Adrenal gland (tissue), 12 donors: ENCODE measurements around the gene NNMT. TPM values are rescaled to one million over a fixed set of nuclear protein-coding genes. Genes with fewer than 3 reads are reported as not detected.
A peak's percentile ranks its signal among the peaks of the same experiment; 100 is the strongest.

Experiments
- DNase-seq, 7 donors: peaks; one replicate each; pipeline ENCODE4 v3.0.0-alpha.2; 2019 to 2020
- H3K27ac ChIP-seq, 5 donors: fragments of 200-600 bp; sonication (generic) in 4 of 5; 1 replicate in 3 of 5; 2 replicates in 2 of 5; pipeline versions ENCODE4 v1.5.1 to v1.8.0; 2016 to 2020; ENCODE audit warnings: mild to moderate bottlenecking in 1 of 5
- H3K27me3 ChIP-seq: fragments of 200-600 bp; 2 replicates; pipeline ENCODE4 v1.8.0; 2021
- H3K36me3 ChIP-seq, 2 donors: fragments of 200-600 bp; replicated peaks in 1 of 2; 1 replicate in 1 of 2; 2 replicates in 1 of 2; pipeline versions ENCODE4 v1.5.1 to v1.8.0; 2018 to 2022
- H3K4me1 ChIP-seq, 2 donors: fragments of 200-600 bp; replicated peaks in 1 of 2; 1 replicate in 1 of 2; 2 replicates in 1 of 2; pipeline versions ENCODE4 v1.5.1 to v1.8.0; 2018 to 2021
- H3K4me3 ChIP-seq, 4 donors: fragments of 200-600 bp; sonication (generic) in 3 of 4; one replicate each; pipeline ENCODE4 v1.5.1; 2016 to 2018
- H3K9me3 ChIP-seq, 3 donors: fragments of 200-600 bp; sonication (generic) in 1 of 3; replicated peaks in 1 of 3; 1 replicate in 2 of 3; 2 replicates in 1 of 3; pipeline versions ENCODE4 v1.5.1 to v1.8.0; 2016 to 2021
- POLR2A ChIP-seq, 2 donors: fragments of 450-650 bp; IDR thresholded peaks; one replicate each; pipeline ENCODE4 v1.6.1; 2017; ENCODE audit warnings: antibody characterized with exemption in 2 of 2, mild to moderate bottlenecking in 2 of 2, moderate library complexity in 1 of 2
- WGBS, 4 donors: extraction: QIAGEN DNeasy Blood & Tissue Kit in 2 of 4; methylation state at CpG; one replicate each; pipeline versions ENCODE4 v1.1.5 to v1.1.7; 2013 to 2017; 5-methylcytosine and 5-hydroxymethylcytosine counted together
- intact Hi-C, 2 donors: fragments of 100-400 bp; cut with DNase I; formaldehyde crosslinking; loops; one replicate each; pipeline versions ENCODE4 v1.14.1 to v1.15.0; 2022 to 2023
- polyA plus RNA-seq, 3 donors: library from polyadenylated mRNA; stranded (reverse); fragments of 200-250 nt in 2 of 3; fragments of 350-450 nt in 1 of 3; fragmentation: Illumina TruSeq in 1 of 3; extraction: RNeasy Lipid Tissue Mini Kit (QIAGEN cat#74804) in 1 of 3; gene quantifications; one replicate each; pipeline ENCODE4 v1.2.3, GENCODE V29; 2013 to 2014
- total RNA-seq, 9 donors: library from RNA; depleted of rRNA in 4 of 9; stranded (reverse); fragments of >200 nt in 4 of 9; fragments of 120-200 nt in 1 of 9; fragmentation: NEBNext Ultra II Directional in 1 of 9; extraction: Animal tissue kit (Norgen Biotek cat#: 25700) in 1 of 9; gene quantifications; one replicate each; pipeline versions ENCODE4 v1.1.0 to v1.2.4, GENCODE V29; 2013 to 2023
- TF ChIP-seq, protein P1 (sequence below), 6 experiments: fragments of 450-650 bp in 4 of 6; fragments of 200-600 bp in 2 of 6; sonication (generic) in 1 of 6; IDR thresholded peaks; 1 replicate in 5 of 6; 2 replicates in 1 of 6; pipeline versions ENCODE4 v1.5.1 to v1.8.0; 2016 to 2021; ENCODE audit warnings: antibody characterized with exemption in 6 of 6, mild to moderate bottlenecking in 2 of 6, moderate library complexity in 1 of 6
- donor health status: healthy with polysubstance abuse.
- donor health status: Bipolar disorder and iron deficiency.
- donor health status: DM: yes; HTN: yes; CAD: no.
- donor health status: DM: no; HTN: no; CAD: no.
- donor health status: DM: no; HTN: no; CAD: no.
- donor health status: DM: yes; HTN: yes; CAD: no.

The NNMT gene
- total and polyA plus RNA-seq, 12 donors = 0.94 to 354 (median 77.4) TPM

DNA sequence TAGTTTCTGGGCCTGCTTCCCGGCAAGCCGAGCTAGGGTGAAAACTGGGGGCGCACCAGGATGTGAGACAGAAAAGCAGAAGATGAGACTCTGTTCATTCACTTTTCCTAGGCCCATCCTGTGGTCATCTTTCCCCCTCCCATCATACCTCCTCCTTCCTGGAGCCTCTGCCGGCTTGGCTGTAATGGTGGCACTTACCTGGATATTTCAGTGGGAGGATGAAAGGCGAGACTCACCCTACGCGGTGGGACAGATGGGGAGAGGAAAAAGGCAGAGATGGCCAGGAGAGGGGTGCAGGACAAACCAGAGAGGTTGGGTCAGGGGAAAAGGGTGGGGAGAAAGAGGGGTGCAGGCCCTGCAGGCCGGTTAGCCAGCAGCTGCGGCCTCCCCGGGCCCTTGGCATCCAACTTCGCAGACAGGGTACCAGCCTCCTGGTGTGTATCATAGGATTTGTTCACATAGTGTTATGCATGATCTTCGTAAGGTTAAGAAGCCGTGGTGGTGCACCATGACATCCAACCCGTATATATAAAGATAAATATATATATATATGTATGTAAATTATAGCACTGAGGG lies 41.5 kb upstream of the NNMT start:
- 93 to 95% (median 94%) methylated on average over 14 of the region's 14 CpGs for WGBS, 4 donors
- no peak overlapping the region for H3K27ac ChIP-seq
- no peaks in the 10 kb centered on the region for H3K9me3 ChIP-seq
- H3K36me3 ChIP-seq = peaks cover 0 to 36% of the 10 kb centered on the region in 2 donors
- intact Hi-C loops = loop anchor here (5.0 kb wide), 2 partner anchors 197 to 222 kb away; partner anchors contain the start of gene ZBTB16 (in 1 of the 2)
- no peak for DNase-seq
- no peak overlapping the region for H3K4me3 ChIP-seq
- peaks cover 23 to 38% of the 10 kb centered on the region in 2 donors for H3K4me1 ChIP-seq
- TF ChIP-seq, protein P1, sequence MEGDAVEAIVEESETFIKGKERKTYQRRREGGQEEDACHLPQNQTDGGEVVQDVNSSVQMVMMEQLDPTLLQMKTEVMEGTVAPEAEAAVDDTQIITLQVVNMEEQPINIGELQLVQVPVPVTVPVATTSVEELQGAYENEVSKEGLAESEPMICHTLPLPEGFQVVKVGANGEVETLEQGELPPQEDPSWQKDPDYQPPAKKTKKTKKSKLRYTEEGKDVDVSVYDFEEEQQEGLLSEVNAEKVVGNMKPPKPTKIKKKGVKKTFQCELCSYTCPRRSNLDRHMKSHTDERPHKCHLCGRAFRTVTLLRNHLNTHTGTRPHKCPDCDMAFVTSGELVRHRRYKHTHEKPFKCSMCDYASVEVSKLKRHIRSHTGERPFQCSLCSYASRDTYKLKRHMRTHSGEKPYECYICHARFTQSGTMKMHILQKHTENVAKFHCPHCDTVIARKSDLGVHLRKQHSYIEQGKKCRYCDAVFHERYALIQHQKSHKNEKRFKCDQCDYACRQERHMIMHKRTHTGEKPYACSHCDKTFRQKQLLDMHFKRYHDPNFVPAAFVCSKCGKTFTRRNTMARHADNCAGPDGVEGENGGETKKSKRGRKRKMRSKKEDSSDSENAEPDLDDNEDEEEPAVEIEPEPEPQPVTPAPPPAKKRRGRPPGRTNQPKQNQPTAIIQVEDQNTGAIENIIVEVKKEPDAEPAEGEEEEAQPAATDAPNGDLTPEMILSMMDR (IDR thresholded peaks at IDR 0.05) = no peak
- TF ChIP-seq POLR2A (IDR thresholded peaks at IDR 0.05) = no peak
- no peaks in the 10 kb centered on the region for H3K27me3 ChIP-seq

DNA sequence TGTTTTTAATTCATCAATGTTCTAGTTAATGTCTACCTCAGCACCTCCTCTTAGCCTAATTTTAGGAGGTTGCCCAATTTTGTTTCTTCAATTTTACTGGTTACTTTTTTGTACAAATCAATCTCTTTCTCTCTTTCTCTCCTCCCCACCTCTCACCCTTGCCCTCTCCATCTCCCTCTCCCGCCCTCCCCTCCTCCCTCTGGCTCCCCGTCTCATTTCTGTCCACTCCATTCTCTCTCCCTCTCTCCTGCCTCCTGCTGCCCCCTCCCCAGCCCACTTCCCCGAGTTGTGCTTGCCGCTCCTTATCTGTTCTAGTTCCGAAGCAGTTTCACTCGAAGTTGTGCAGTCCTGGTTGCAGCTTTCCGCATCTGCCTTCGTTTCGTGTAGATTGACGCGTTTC lies 40.9 kb upstream of the NNMT start:
- no peak for DNase-seq
- Histone ChIP-seq H3K36me3 (peaks cover 0 to 31% of the 10 kb centered on the region in 2 donors), H3K27me3 (no peaks in the 10 kb centered on the region), H3K4me3 (no peak overlapping the region), H3K27ac (no peak overlapping the region), H3K9me3 (no peaks in the 10 kb centered on the region), H3K4me1 (peaks cover 24 to 44% of the 10 kb centered on the region in 2 donors)
- TF ChIP-seq, protein P1 (IDR thresholded peaks at IDR 0.05) = no peak
- no peak for TF ChIP-seq POLR2A (IDR thresholded peaks at IDR 0.05)
- WGBS, 4 donors = 90 to 94% (median 93%) methylated on average over 11 of the region's 11 CpGs
- intact Hi-C loops = loop anchor here (5.0 kb wide), 2 partner anchors 198 to 223 kb away; partner anchors contain the start of gene ZBTB16 (in 1 of the 2)

DNA sequence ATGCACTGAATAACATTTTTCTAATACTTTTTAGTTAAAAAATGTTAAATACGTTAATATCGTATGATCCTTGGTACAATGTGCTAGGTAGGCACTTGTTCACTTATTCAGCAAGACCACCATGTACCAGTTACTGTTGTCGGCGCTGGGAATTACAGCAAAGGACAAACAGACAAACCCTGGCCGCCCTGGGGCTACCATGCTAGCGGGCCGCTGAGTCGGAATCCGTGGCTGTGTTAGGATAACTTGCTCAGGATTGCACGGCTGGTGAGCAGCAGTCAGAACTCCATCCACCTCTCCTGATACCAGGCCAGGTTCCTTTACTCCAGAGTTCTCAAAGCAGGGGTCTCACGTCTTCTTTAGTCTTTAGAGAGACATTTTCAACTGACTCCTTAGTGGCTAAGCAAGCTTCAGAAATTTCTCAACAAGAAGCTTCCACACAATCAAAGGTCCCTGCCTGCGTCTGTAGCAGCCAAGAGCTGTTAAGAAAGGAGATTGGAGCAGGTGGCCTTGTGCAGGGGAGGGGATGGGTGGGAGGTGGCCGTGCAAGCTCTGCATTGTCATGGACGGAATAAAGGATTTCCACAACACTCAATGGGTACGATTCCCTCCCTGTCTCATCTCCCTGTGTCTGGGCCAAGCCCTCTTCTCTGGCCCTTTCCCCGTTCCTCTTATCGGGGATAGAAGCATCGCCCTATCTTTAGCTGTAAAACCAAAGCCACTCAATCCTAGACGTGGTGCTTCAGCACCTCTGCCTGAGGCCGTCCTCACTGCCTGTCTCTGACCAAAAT lies 39.8 kb upstream of the NNMT start:
- peaks cover 0 to 20% of the 10 kb centered on the region in 2 donors for H3K36me3 ChIP-seq
- no peak for DNase-seq
- peak overlapping the region in 3 of 5 donors; percentile 33 to 86 (median 75) for H3K27ac ChIP-seq
- H3K9me3 ChIP-seq = no peaks in the 10 kb centered on the region
- peaks cover 30 to 43% of the 10 kb centered on the region in 2 donors for H3K4me1 ChIP-seq
- TF ChIP-seq, protein P1 (IDR thresholded peaks at IDR 0.05) = no peak
- no peak for TF ChIP-seq POLR2A (IDR thresholded peaks at IDR 0.05)
- intact Hi-C loops = loop anchor here (5.0 kb wide), 2 partner anchors 199 to 224 kb away; partner anchors contain the start of gene ZBTB16 (in 1 of the 2)
- H3K27me3 ChIP-seq = no peaks in the 10 kb centered on the region
- no peak overlapping the region for H3K4me3 ChIP-seq
- 88 to 92% (median 89%) methylated on average over 20 of the region's 20 CpGs for WGBS, 4 donors

DNA sequence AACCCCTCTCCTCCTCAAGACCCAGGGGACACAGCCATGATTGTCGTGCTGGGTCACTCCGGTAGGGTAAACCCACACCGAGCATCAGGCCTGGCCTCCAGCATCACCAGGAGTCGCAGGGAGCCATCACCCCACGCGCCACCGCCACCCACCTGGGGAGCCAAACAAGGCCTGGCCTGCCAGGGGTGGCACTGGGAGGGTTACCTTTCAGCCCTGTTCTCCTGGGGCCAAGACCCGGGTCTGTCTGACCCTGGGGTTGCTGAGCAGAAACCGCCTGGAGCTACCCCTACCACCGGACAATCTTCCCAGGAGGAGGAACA lies 39.3 kb upstream of the NNMT start:
- intact Hi-C loops = loop anchor here (5.0 kb wide), 2 partner anchors 200 to 225 kb away; partner anchors contain the start of gene ZBTB16 (in 1 of the 2)
- H3K9me3 ChIP-seq = no peaks in the 10 kb centered on the region
- no peak for DNase-seq
- H3K4me1 ChIP-seq = peaks cover 30 to 41% of the 10 kb centered on the region in 2 donors
- H3K36me3 ChIP-seq = peaks cover 0 to 16% of the 10 kb centered on the region in 2 donors
- TF ChIP-seq, protein P1 (IDR thresholded peaks at IDR 0.05) = no peak
- TF ChIP-seq POLR2A (IDR thresholded peaks at IDR 0.05) = no peak
- H3K27me3 ChIP-seq = no peaks in the 10 kb centered on the region
- 82 to 92% (median 90%) methylated on average over 8 to 10 of the region's 10 CpGs for WGBS, 4 donors
- H3K4me3 ChIP-seq = no peak overlapping the region
- H3K27ac ChIP-seq = peak overlapping the region in 4 of 5 donors; percentile 29 to 86 (median 54)
